ENCODE measurements around the gene CSMD2.

The CSMD2 gene

GRCh38 chr1:34089731-34090130, 75.3 kb downstream of the CSMD2 start:
- Histone ChIP-seq H4K20me1 (ENCODE audit: low read depth, low read length) (no peaks in the 10 kb centered on the region), H3K9me3 (ENCODE audit: insufficient read depth, low read length) (no peaks in the 10 kb centered on the region), H3K27ac (ENCODE audit: low read depth, low read length) (no peak overlapping the region), H3K36me3 (ENCODE audit: low read length) (no peaks in the 10 kb centered on the region), H3F3A (ENCODE audit: insufficient read depth) (no peaks in the 10 kb centered on the region), H3K4me3 (ENCODE audit: insufficient read depth, low read length, poor library complexity, severe bottlenecking) (no peak overlapping the region), H3K79me2 (ENCODE audit: insufficient read depth, low read length) (no peaks in the 10 kb centered on the region), H3K9me2 (replicated peaks; ENCODE audit: insufficient read depth, low read length) (no peaks in the 10 kb centered on the region), H2AFZ (ENCODE audit: low read depth, low read length, severe bottlenecking) (no peak overlapping the region), H3K4me2 (ENCODE audit: low read depth, low read length, poor library complexity, severe bottlenecking) (no peak overlapping the region), H3K9ac (ENCODE audit: low read length) (no peak overlapping the region), H3K27me3 (ENCODE audit: low read length) (no peaks in the 10 kb centered on the region)
- TF ChIP-seq CTCF (IDR thresholded peaks at IDR 0.05; ENCODE audit: insufficient read depth, low read length, poor library complexity, severe bottlenecking) (no peak), EZH2phosphoT487 (conservative IDR thresholded peaks at IDR 0.05; ENCODE audit: low read length) (no peak)

- Histone ChIP-seq H3K4me2 (ENCODE audit: low read depth, low read length, poor library complexity, severe bottlenecking) (no peak overlapping the region), H3K36me3 (ENCODE audit: low read length) (no peaks in the 10 kb centered on the region), H3F3A (ENCODE audit: insufficient read depth) (no peaks in the 10 kb centered on the region), H3K4me3 (ENCODE audit: insufficient read depth, low read length, poor library complexity, severe bottlenecking) (no peak overlapping the region), H3K9me2 (replicated peaks; ENCODE audit: insufficient read depth, low read length) (no peaks in the 10 kb centered on the region), H3K9ac (ENCODE audit: low read length) (no peak overlapping the region), H2AFZ (ENCODE audit: low read depth, low read length, severe bottlenecking) (no peak overlapping the region), H4K20me1 (ENCODE audit: low read depth, low read length) (no peaks in the 10 kb centered on the region), H3K79me2 (ENCODE audit: insufficient read depth, low read length) (no peaks in the 10 kb centered on the region), H3K27me3 (ENCODE audit: low read length) (no peaks in the 10 kb centered on the region), H3K27ac (ENCODE audit: low read depth, low read length) (no peak overlapping the region), H3K9me3 (ENCODE audit: insufficient read depth, low read length) (no peaks in the 10 kb centered on the region)
- TF ChIP-seq EZH2phosphoT487 (conservative IDR thresholded peaks at IDR 0.05; ENCODE audit: low read length) (no peak), CTCF (IDR thresholded peaks at IDR 0.05; ENCODE audit: insufficient read depth, low read length, poor library complexity, severe bottlenecking) (no peak)
Measured at GRCh38 chr1:34087986-34088385, 77.0 kb downstream of the CSMD2 start.

GRCh38 chr1:34086561-34086960, 78.5 kb downstream of the CSMD2 start:
- Histone ChIP-seq H3K9ac (ENCODE audit: low read length) (no peak overlapping the region), H3K79me2 (ENCODE audit: insufficient read depth, low read length) (no peaks in the 10 kb centered on the region), H3F3A (ENCODE audit: insufficient read depth) (no peaks in the 10 kb centered on the region), H3K27ac (ENCODE audit: low read depth, low read length) (no peak overlapping the region), H4K20me1 (ENCODE audit: low read depth, low read length) (no peaks in the 10 kb centered on the region), H3K4me3 (ENCODE audit: insufficient read depth, low read length, poor library complexity, severe bottlenecking) (no peak overlapping the region), H3K36me3 (ENCODE audit: low read length) (no peaks in the 10 kb centered on the region), H3K27me3 (ENCODE audit: low read length) (no peaks in the 10 kb centered on the region), H3K9me3 (ENCODE audit: insufficient read depth, low read length) (no peaks in the 10 kb centered on the region), H3K4me2 (ENCODE audit: low read depth, low read length, poor library complexity, severe bottlenecking) (no peak overlapping the region), H2AFZ (ENCODE audit: low read depth, low read length, severe bottlenecking) (no peak overlapping the region), H3K9me2 (replicated peaks; ENCODE audit: insufficient read depth, low read length) (no peaks in the 10 kb centered on the region)
- TF ChIP-seq EZH2phosphoT487 (conservative IDR thresholded peaks at IDR 0.05; ENCODE audit: low read length) (no peak), CTCF (IDR thresholded peaks at IDR 0.05; ENCODE audit: insufficient read depth, low read length, poor library complexity, severe bottlenecking) (no peak)
